Kidney (tissue), 14 donors: ENCODE data around the gene ZBTB7C. TPM values are rescaled to one million over a fixed set of nuclear protein-coding genes. Genes with fewer than 3 reads are reported as not detected.
A peak's percentile ranks its signal among the peaks of the same experiment; 100 is the strongest.

Experiments
- DNase-seq, 5 donors: peaks; one replicate each; pipeline ENCODE4 v3.0.0-alpha.2; 2013 to 2020
- FAIRE-seq: peaks from 2 replicates; lab custom pipeline; 2012; peaks lifted over from hg19 to GRCh38; lab: Jason Lieb, UNC
- H3K27ac ChIP-seq, 2 donors: one replicate each; pipeline ENCODE4 v1.7.0; 2013; ENCODE audit warnings: low read depth in 2 of 2, low read length in 2 of 2, inconsistent platforms in 1 of 2
- H3K27me3 ChIP-seq: one replicate; pipeline ENCODE4 v1.7.1; 2013; ENCODE audit warnings: low read length, inconsistent platforms; ENCODE audit not compliant: control insufficient read depth, insufficient read depth
- H3K36me3 ChIP-seq, 3 donors: one replicate each; pipeline versions ENCODE4 v1.7.0 to v1.7.1; 2013; ENCODE audit warnings: low read length in 3 of 3, control low read depth in 1 of 3, inconsistent platforms in 1 of 3; ENCODE audit not compliant: insufficient read depth in 3 of 3, control insufficient read depth in 2 of 3
- H3K4me1 ChIP-seq, 3 donors: one replicate each; pipeline versions ENCODE4 v1.7.0 to v1.7.1; 2013; ENCODE audit warnings: low read length in 3 of 3, inconsistent platforms in 1 of 3, low read depth in 1 of 3; ENCODE audit not compliant: control insufficient read depth in 2 of 3, insufficient read depth in 2 of 3
- H3K4me3 ChIP-seq, 3 donors: one replicate each; pipeline versions ENCODE4 v1.7.0 to v1.8.1; 2013; ENCODE audit warnings: low read length in 3 of 3, control low read depth in 1 of 3, inconsistent platforms in 1 of 3
- H3K9ac ChIP-seq, 3 donors: one replicate each; pipeline versions ENCODE4 v1.7.0 to v1.7.1; 2013; ENCODE audit warnings: low read length in 3 of 3, control low read depth in 1 of 3, inconsistent platforms in 1 of 3
- H3K9me3 ChIP-seq, 3 donors: one replicate each; pipeline versions ENCODE4 v1.7.0 to v1.7.1; 2013; ENCODE audit warnings: low read length in 3 of 3, control low read depth in 1 of 3, inconsistent platforms in 1 of 3; ENCODE audit not compliant: control insufficient read depth in 2 of 3, insufficient read depth in 1 of 3
- intact Hi-C: fragments of 100-400 bp; cut with DNase I; formaldehyde crosslinking; loops from one replicate; pipeline ENCODE4 v1.11.1; 2022
- polyA plus RNA-seq: library from polyadenylated mRNA; stranded (reverse); fragments of 350-450 nt; fragmentation: Illumina TruSeq; extraction: RNeasy Lipid Tissue Mini Kit (QIAGEN cat#74804); gene quantifications from one replicate; pipeline ENCODE4 v1.2.3, GENCODE V29; 2014; ENCODE audit warnings: low read depth, low replicate concordance; ENCODE audit not compliant: insufficient read depth
- total RNA-seq: library from RNA; stranded (reverse); fragmentation: NEBNext Ultra II Directional; extraction: Animal tissue kit (Norgen Biotek cat#: 25700); gene quantifications from one replicate; pipeline ENCODE4 v1.2.1, GENCODE V29; 2021
- TF ChIP-seq, protein P1 (sequence below): IDR thresholded peaks from 3 replicates; pipeline ENCODE4 v1.5.1; 2012; ENCODE audit warnings: mild to moderate bottlenecking, moderate library complexity, borderline replicate concordance; ENCODE audit not compliant: insufficient read depth; ENCODE audit errors: extremely low read depth
- donor health status: control.
- donor health status: control.
- donor health status: control.
- donor health status: control.
- donor health status: control.
- donor health status: DM: yes; HTN: yes; CAD: no.
- donor health status: Normal renal cell carcinoma (clear cell type).

Gene ZBTB7C
- total and polyA plus RNA-seq, 2 donors from 2014 or later, result 1.8 to 13.8 TPM

GRCh38 chr18:48367557-48367956 is 41.6 kb downstream of the ZBTB7C start:
- TF ChIP-seq, protein P1, sequence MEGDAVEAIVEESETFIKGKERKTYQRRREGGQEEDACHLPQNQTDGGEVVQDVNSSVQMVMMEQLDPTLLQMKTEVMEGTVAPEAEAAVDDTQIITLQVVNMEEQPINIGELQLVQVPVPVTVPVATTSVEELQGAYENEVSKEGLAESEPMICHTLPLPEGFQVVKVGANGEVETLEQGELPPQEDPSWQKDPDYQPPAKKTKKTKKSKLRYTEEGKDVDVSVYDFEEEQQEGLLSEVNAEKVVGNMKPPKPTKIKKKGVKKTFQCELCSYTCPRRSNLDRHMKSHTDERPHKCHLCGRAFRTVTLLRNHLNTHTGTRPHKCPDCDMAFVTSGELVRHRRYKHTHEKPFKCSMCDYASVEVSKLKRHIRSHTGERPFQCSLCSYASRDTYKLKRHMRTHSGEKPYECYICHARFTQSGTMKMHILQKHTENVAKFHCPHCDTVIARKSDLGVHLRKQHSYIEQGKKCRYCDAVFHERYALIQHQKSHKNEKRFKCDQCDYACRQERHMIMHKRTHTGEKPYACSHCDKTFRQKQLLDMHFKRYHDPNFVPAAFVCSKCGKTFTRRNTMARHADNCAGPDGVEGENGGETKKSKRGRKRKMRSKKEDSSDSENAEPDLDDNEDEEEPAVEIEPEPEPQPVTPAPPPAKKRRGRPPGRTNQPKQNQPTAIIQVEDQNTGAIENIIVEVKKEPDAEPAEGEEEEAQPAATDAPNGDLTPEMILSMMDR, result no peak
- intact Hi-C loops, result no loop called here
- Histone ChIP-seq H3K9ac (no peak overlapping the region), H3K9me3 (no peaks in the 10 kb centered on the region), H3K4me3 (no peak overlapping the region), H3K27me3 (no peaks in the 10 kb centered on the region), H3K4me1 (no peaks in the 10 kb centered on the region), H3K36me3 (no peaks in the 10 kb centered on the region), H3K27ac (no peak overlapping the region)
- FAIRE-seq (no peak), DNase-seq (peak in 2 of 5 donors; percentile 8 to 9)

DNA sequence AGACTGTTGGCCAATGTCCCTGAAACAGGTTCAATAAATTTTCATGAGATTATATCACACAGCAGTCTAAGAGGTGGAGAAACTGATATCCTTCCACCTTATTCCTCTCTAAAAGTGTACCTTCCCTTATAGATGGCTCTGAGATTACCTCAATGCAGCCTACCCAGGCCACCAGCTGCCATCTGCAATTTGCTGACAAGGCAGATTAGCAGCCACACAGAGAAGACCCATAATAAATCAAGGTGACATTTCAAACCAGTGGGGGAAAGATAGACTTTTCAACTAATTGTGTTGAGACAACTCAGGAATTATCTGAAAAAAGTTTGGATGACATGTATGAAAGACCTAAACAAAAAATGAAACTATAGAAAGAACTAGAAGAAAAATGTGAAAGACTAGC is 43.2 kb downstream of the ZBTB7C start:
- intact Hi-C loops, result no loop called here
- no peaks in the 10 kb centered on the region for H3K27me3 ChIP-seq
- H3K9me3 ChIP-seq, result no peaks in the 10 kb centered on the region
- DNase-seq (peak in 2 of 5 donors; percentile 6 to 26), FAIRE-seq (no peak)
- TF ChIP-seq, protein P1, result no peak
- H3K4me3 ChIP-seq, result no peak overlapping the region
- H3K9ac ChIP-seq, result no peak overlapping the region
- H3K27ac ChIP-seq, result no peak overlapping the region
- H3K4me1 ChIP-seq, result no peaks in the 10 kb centered on the region
- H3K36me3 ChIP-seq, result no peaks in the 10 kb centered on the region

DNA sequence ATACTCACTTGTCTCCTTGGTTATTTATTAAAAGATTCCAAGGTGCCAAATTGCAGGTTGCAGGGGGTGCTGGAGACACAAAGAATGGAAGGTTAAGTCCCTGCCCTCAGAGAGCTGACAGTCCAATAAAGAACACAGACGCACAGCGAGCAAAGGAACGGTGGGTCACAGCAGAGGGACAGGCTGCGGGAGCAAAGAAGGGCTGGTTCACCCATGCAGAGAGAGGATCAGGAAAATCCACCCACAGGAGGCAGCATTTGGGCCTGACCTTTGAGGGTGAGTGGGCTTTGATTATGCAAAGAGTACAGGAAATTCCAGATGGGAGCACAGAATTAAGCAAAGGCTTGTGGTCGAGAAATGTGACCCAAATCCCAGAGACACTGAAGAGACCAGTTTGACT is 45.0 kb downstream of the ZBTB7C start:
- Histone ChIP-seq H3K4me1 (no peaks in the 10 kb centered on the region), H3K9ac (no peak overlapping the region), H3K9me3 (no peaks in the 10 kb centered on the region), H3K36me3 (no peaks in the 10 kb centered on the region), H3K27ac (no peak overlapping the region), H3K4me3 (no peak overlapping the region), H3K27me3 (no peaks in the 10 kb centered on the region)
- intact Hi-C loops, result no loop called here
- peak in 1 of 5 donors; percentile 21 for DNase-seq
- TF ChIP-seq, protein P1, result no peak
- no peak for FAIRE-seq

GRCh38 chr18:48363175-48363574 is 46.0 kb downstream of the ZBTB7C start:
- Histone ChIP-seq H3K4me1 (no peaks in the 10 kb centered on the region), H3K27ac (no peak overlapping the region), H3K36me3 (no peaks in the 10 kb centered on the region), H3K9me3 (no peaks in the 10 kb centered on the region), H3K4me3 (no peak overlapping the region), H3K9ac (no peak overlapping the region), H3K27me3 (no peaks in the 10 kb centered on the region)
- no peak for FAIRE-seq
- TF ChIP-seq, protein P1, result no peak
- intact Hi-C loops, result no loop called here
- peak in 4 of 5 donors; percentile 41 to 72 (median 50) for DNase-seq
